Stimulated activated CD4-positive, alpha-beta T cell treated with anti-CD3 and anti-CD28 coated beads, TNF-alpha, amount 100 ng/mL, for 1 hour (primary cell): ENCODE measurements around the gene KRTAP5-8.
"Not testable (repeated sequence)": the region's sequence is repeated elsewhere in the genome, so short reads cannot be mapped to it uniquely, and the experiment has no call there.

Experiments used
- DNase-seq, 3 donors: peaks; one replicate each; pipeline ENCODE4 v3.0.0-alpha.2; 2020; ENCODE audit warnings: low read depth in 3 of 3, low spot score in 1 of 3

KRTAP5-8 gene

DNA sequence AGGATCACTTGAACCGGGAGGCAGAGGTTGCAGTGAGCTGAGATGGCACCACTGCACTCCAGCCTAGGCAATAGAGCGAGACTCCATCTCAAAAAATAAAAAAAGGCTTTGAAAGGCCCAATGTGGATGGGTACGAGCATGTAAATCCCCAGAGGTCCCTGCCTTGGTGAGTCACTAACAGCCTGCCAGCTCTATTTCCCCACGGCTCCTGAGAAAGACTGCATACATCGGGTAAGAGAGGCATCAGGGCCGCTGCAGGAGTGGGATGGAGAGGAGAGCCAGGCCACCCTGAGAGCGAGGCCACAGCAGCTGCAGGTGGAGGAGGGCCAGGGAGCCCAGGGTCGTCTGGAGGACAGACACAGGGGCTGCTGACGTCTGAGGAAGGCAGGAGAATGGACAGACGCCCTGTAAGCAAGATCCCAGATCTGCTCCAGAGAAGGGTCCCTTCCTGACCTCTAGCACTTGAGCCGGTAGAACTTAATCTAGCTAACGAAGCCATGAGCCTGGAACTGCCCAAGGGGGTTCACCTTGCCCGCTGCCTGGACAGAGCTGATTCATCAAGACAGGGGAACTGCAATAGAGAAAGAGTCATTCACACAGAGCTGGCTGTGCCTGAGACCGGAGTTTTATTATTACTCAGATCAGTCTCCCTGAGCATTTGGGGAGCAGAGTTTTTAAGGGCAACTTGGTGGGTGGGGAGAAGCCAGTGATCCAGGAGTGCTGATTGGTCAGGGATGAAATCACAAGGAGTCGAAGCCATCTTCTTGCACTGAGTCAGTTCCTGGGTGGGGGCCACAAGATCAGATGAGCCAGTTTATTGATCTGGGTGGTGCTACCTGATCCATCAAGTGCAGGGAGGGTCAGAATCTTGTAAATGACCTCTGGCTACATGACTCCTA lies 5.3 kb downstream of the KRTAP5-8 start:
- no peak for DNase-seq

DNA sequence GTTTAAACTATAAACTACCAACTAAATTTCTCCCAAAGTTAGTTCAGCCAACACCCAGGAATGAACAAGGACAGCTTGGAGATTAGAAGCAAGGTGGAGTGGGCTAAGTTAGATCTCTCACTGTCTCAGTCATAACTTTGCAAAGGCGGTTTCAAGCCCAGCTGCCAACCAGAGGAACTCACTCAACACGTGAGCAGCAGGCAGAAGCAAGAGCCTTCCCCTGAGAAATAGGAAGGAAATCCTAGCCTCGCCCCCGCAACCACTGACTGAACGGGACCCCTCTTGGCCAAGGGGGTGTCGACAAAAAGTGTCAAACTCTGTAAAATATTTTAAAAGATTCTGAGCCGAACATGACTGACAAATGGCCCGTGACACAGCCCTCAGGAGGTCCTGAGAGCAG lies 6.0 kb downstream of the KRTAP5-8 start:
- no peak for DNase-seq

DNA sequence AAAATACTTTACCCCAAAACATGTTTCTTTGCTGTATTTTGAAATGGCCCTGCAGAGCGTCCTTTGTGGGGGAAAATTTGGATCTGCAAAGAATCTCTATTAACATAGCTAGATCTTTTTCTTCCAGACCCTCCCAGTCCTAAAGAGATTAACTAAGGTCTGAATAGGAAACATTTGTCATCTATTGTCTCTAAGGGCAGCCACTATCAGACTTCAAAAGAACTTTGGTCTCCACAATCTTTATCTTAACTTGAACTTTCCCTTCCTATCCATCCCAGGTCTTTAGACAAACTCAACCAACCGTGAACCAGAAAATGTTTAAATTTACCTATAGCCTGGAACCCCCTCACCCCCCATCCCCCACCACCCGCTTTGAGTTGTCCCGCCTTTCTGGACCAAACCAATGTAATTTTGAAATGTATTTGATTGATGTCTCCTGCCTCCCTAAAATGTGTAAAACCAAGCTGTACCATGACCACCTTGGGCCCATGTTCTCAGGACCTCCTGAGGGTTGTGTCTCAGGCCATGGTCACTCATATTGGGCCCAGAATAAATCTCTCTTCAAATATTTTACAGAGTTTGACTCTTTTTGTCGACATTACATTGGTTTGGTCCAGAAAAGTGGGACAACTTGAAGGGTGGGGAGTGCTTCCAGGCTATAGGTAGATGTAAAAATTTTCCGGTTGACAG lies 6.8 kb downstream of the KRTAP5-8 start:
- DNase-seq: no peak

DNA sequence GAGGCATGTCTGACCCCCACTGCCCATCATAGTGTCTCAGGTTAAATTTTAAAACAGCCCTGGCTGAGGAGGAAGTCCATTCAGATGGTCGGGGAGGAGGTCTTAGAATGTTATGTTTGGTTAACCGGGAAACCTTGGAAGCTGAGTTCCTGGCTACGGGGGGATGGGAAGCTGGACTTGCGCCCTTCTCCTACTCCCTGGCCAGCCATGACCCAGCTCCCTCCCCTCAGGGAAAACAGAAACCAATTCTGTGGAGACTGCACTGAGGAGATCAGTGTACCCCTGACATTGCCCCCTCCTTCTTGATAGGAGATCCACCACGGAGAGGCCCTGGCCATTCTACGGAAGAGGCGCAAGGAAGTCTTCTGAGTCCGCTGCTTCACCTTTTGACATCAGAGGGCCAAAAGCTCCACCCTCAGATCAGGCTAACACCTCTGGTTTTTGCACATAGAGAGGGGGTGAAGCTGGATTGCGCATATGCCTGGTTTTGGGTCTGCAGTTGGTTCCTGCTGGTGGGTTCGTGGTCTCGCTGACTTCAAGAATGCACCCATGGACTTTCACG lies 7.7 kb downstream of the KRTAP5-8 start:
- DNase-seq: no peak

DNA sequence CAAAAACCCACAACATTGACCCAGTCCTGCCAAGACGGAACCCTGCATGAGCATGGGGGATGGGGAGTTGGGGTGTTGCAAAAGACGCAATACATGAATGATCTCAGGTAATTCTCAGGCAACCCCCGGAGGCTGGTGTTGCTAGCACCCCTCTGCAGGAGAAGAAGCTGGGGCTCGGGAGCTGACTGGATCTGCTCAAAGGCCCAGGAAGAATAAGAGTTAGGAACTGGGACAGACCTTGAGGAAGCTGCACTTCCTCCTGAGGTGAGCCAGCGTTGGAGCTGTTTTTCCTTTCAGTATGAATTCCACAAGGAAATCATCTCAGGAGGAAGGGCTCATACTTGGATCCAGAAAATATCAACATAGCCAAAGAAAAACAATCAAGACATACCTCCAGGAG lies 10.3 kb downstream of the KRTAP5-8 start, which contains the start of gene KRTAP5-9:
Gene KRTAP5-9 (plus strand): TSS at position 301 of the 400 bp plus-strand sequence. CDS start 238 bp downstream, outside the sequence.
- DNase-seq: no peak

DNA sequence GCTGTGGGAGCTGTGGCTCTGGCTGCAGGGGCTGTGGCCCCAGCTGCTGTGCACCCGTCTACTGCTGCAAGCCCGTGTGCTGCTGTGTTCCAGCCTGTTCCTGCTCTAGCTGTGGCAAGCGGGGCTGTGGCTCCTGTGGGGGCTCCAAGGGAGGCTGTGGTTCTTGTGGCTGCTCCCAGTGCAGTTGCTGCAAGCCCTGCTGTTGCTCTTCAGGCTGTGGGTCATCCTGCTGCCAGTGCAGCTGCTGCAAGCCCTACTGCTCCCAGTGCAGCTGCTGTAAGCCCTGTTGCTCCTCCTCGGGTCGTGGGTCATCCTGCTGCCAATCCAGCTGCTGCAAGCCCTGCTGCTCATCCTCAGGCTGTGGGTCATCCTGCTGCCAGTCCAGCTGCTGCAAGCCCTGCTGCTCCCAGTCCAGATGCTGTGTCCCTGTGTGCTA lies 10.9 kb downstream of the KRTAP5-8 start:
- DNase-seq: no peak

DNA sequence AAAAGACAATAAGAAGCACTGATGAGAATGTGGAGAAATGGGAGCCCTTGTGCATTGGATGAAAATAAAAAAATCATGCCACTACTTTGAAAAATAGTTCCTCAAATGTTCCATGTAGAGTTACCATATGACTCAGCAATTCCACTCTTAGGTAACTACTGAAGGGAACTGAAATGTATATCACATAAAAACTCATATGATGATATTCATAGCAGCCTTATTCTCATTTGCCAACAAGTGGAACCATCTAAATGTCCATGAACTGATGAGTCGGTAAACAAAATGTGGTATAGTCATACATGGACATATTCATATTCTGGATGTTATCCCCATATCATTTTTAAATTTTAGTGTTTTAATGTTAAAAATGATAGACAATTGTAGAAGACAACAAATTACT lies 13.9 kb downstream of the KRTAP5-8 start:
- DNase-seq: no peak

DNA sequence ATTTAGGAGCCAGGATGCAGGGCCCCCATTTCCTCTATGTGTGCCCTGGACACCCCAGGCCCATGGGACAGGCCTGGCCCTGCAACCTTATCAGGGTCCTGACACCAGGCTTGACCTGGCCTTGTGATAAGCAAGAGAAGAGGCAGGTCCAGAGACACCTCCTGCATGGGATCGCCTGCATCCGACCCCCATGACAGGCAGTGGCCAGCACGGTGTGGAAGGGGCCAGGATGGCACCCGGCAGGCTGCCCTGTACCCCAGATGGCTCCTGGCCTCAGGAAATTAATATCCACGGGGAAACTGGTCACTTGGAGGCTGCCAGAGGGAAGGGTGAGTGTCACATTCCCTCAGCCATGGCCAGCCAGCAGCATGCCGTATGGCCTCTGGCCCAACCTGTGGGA lies 17.2 kb downstream of the KRTAP5-8 start:
- no peak for DNase-seq

DNA sequence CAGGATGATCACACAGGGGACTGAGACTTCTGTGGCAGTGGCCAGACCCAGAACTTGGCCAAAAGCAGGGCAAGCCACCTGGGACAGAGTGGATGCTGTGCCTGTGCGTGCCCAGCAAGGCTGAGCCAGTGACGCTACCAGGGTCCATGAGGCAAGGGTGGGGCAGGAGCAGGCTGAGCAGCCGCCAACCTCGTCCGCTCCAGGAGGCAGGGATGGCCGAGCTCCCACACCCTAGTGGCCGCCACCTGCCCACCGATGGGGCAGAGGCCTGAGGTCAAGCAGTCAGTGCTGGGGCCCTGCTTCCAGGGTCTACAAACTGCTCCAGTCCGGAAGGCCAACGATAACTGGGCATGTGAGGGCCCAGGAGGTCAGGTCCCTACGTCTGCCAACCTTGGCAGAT lies 17.7 kb downstream of the KRTAP5-8 start:
- no peak for DNase-seq

DNA sequence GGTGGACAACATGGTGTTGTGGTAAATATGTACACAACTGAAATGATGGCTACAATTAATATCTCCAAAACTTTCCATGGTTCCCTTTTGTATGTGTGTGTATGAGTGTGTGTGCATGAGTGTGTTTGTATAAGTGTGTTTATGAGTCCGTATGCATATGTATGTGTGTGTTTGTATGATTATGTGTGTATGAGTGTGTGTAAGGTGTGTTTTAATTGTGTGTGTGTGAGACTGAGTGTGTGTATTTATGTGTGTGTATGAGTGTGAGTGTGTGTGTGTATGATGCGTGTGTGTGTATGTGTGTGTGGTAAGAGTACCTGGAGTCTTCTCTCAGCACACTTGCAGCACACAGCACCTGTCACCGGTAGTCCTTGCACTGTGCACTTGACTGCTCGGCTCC lies 18.2 kb downstream of the KRTAP5-8 start:
- DNase-seq: no peak

DNA sequence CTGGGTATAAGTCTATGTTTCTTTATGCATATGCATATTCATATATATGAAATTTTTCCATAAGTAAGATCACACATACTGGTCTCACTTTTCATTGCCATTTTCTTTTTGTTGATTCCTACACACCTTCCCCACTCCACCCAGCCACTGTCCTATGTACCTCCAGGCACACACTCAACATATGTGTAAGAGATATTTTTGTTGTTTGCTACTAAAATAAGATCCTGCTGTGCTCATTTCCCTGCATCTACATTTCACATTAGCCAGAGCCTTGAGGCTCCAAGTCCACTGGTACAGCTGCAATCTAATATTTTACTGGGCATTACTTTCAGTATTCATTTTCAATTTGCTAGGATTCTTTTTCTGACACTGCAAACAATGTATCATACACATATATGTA lies 19.4 kb downstream of the KRTAP5-8 start:
- no peak for DNase-seq

DNA sequence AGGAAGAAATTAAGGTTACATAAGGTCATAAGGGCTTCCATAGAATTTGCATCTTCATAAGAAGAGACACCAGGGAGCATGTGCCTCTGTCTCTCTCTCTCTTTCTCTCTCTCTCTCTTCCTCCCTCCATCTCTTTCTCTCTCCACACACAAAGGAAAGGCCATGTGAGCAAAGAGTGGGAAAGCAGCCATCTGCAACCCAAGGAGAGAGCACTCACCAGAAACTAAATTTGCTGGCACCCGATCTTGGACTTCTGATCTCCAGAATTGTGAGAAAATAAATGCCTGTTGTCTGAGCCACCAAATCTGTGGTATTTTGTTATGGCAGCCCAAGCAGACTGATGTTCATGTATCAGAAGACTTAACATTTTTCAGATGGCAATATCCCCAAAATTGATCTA lies 21.2 kb downstream of the KRTAP5-8 start:
- no peak for DNase-seq

DNA sequence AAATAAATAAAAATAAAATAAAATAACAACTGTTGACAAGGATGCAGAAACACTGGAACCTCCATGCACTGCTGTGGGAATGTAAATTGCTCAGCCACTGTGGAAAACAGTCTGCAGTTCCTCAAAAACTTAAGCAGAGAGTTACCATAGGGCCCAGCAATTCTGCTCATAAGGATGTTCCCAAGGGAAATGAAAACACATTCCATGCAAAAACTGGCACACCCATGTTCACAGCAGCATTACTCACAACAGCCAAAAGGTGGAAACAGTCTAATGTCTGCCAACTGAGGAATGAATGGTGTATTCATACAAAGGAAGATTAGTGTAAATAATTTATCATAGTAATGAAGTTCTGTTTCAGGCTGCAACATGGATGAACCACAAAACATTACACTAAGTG lies 24.3 kb downstream of the KRTAP5-8 start:
- DNase-seq: no peak

DNA sequence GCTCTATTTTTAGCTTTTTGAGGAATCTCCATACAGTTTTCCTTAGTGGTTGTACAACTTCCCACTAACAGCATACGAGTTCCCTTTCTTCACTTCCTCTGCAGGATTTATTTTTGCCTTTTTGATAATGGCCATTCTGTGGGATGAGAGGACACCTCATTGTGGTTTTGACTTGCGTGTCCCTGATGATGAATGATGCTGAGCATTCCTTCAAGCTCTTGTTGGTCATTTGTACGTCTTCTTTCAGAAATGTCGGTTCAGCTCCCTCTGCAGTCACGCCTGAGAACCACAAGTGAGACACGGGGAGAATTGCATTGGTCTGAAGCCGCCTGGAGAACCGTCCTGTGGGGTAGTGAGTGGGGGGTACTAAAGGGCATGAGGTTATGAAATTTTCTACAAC lies 25.6 kb downstream of the KRTAP5-8 start:
- no peak for DNase-seq

DNA sequence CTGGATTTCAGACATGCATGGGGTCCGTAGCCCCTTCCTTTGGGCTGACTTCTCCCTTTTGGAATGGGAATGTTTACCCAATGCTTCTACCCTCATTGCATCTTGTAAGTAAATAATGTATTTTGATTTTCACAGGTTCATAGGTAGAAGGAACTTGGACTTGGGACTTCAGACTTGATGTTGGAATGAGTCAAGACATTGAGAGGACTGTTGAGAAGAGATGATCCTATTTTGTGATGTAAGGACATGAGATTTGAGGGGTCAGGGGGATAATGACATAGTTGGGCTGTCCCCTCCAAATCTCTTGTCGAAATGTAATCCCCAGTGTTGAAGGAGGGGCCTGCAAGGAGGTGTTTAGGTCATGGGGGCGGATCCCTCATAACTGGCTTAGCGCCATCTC lies 26.6 kb downstream of the KRTAP5-8 start:
- DNase-seq: no peak

DNA sequence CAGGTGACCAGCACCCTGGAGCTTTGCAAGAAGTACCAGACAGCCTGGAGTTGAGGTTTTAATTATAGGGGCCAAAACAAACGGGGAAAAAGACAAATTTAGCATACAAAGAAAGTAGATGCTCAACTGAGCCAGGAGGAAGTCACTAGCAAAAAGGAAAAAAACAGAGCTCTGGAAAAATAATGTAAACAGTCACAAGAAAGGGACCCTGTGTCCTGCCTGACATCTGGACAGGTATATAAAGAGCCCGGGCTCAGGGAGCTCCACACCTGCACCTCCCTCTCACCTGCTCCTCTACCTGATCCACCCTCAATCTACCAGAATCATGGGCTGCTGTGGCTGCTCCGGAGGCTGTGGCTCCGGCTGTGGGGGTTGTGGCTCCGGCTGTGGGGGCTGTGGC lies 27.4 kb downstream of the KRTAP5-8 start, which contains the start of gene KRTAP5-10:
Gene KRTAP5-10 (plus strand): TSS at position 301 of the 400 bp plus-strand sequence. CDS start 25 bp downstream, at position 326.
- no peak for DNase-seq

DNA sequence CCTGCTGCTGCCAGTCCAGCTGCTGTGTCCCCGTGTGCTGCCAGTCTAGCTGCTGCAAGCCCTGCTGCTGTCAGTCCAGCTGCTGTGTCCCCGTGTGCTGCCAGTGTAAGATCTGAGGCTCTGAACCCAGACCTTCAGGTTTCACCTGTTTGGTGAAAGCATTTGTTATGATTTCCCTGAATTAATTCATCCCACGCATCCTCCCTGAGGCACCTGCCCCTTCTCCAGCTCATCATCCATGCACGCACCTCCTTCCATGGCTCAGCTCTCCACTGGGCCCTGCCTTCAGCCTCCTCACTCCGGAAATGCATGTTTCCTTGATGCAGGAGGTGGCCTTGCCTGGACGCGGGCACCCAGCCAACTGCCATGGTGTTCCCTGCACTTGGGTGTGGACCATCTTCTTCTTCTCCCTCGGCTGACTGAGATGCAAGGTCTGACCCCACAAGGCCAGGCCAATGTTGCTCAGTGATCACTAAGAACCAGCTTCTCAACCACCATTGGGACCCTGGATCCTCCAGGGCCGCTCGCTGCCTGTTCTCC lies 28.3 kb downstream of the KRTAP5-8 start:
- no peak for DNase-seq

DNA sequence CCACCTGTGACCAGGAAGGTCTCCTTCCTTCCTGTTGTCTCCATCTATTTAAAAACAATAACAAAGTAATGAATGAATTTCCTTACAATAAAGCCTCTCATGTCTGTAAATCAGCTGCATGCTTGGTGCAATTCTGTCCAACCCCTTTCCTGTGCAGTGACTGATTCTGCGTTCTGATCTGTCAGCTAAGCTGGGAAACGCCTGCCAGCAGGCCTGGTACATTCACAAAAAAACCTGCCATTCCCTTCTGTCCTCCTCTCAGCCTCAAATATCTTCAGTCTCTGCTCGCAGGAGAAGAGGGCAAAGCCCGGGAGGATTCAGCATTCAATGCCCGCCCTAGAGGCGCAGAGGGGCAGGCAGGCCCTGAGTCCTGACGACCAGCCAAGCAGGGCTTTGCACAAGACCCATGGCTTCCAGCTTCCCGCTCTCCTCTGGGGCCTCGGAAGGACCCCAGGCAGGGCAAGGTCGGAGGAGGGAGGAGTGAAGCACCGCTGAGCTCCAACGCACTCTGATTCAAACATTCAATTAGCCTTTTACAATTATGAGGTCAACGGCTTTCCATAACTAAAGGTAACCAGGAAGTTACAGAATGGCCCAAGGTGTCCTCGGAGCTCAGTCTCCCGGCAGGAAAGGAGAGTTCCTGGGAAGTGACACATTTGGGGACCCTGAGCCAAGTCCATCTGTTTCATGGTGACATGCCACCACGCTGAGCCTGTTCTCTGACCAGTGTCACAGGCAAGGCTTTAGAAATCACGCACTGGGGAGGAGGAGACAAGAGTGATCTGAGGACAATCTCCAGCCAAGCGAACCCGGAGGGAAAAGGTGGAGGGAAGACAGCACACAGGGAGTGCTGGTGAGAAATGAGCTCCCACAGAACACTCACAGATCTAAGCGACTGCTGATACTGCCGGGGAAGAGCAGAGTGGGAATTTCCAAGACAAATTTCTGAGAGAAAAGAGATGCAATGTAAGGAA lies 29.1 kb downstream of the KRTAP5-8 start:
- not testable (repeated sequence) for DNase-seq

DNA sequence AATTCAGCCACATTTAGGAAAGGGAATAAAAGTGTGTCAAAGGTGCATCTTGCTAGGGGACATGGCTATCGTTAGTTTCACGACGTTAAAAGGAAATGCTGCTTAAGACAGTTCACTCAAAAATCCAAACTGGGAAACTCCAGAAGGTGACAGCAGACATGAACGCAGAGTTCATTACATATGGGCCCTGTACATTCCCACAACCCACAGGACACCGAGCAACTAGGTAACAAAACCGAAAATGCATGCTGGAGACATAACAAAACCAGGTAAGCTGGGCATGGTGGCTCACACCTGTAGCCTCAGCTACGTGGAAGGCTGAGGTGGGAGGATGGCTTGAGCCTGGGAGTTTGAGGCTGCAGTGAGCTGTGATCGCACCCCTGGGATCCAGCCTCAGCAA lies 29.8 kb downstream of the KRTAP5-8 start:
- DNase-seq: not testable (repeated sequence)

DNA sequence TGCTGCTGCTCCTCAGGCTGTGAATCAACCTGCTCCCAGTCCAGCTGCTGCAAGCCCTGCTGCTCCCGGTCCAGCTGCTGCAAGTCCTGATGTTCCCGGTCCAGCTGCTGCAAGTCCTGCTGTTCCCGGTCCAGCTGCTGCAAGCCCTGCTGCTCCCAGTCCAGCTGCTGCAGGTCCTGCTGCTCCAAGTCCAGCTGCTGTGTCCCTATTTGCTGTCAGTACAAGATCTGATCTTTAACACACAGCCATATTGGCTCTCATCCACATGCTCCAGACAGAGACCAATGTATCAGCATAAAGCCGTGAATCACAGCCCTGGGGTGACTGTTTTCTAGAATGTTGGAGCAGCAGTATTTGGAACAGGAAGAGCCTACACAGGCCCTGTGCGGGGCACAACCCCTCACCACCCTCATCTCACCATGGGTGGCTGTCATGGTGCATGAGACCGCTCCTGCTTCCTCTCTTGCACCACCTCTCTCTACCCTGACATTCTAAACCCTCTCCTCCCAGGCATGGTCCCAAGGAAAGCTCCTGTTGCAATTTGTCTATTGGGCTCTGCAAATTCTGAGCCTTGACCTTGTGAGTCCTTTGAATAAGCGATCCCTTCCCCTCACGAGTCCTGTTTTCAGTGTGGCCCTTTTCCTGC lies 31.0 kb downstream of the KRTAP5-8 start:
- no peak for DNase-seq
